GM21717 (cell line): ENCODE data around the gene POLE2.
"Not testable (repeated sequence)": the region's sequence is repeated elsewhere in the genome, so short reads cannot be mapped to it uniquely, and the experiment has no call there.

Source experiments
- ATAC-seq: cut with Tn5 transposase; IDR thresholded peaks from one replicate; pipeline ENCODE4 v1.9.1; 2021; ENCODE audit warnings: mild to moderate bottlenecking, moderate library complexity; ENCODE audit not compliant: unreplicated experiment

Gene POLE2

GRCh38 chr14:49687942-49688700, at the start of gene POLE2:
TSS of gene POLE2 (minus strand) at chr14:49688214. CDS start at chr14:49688203, 11 bp downstream.
- ATAC-seq = peak; percentile 89

GRCh38 chr14:49735669-49736068, 47.7 kb upstream of the POLE2 start:
- ATAC-seq = not testable (repeated sequence)

GRCh38 chr14:49733836-49734235, 45.8 kb upstream of the POLE2 start:
- ATAC-seq = no peak

- no peak for ATAC-seq
Observed at GRCh38 chr14:49732896-49733295, 44.9 kb upstream of the POLE2 start.

- no peak for ATAC-seq
Observed at GRCh38 chr14:49727171-49727570, 39.2 kb upstream of the POLE2 start.

GRCh38 chr14:49721733-49722435, 33.9 kb upstream of the POLE2 start:
- not testable (repeated sequence) for ATAC-seq

- no peak for ATAC-seq
Observed at GRCh38 chr14:49720744-49721143, 32.7 kb upstream of the POLE2 start.

GRCh38 chr14:49710993-49711392, 23.0 kb upstream of the POLE2 start:
- not testable (repeated sequence) for ATAC-seq

GRCh38 chr14:49704471-49704870, 16.5 kb upstream of the POLE2 start:
- not testable (repeated sequence) for ATAC-seq

GRCh38 chr14:49703965-49704364, 16.0 kb upstream of the POLE2 start:
- ATAC-seq = no peak

- no peak for ATAC-seq
Observed at GRCh38 chr14:49702725-49703124, 14.7 kb upstream of the POLE2 start.

GRCh38 chr14:49693735-49694124, 5.7 kb upstream of the POLE2 start:
- ATAC-seq = not testable (repeated sequence)

GRCh38 chr14:49692811-49693734, 5.1 kb upstream of the POLE2 start, which contains the start of gene KLHDC1:
TSS of gene KLHDC1 (plus strand) at chr14:49693120. CDS start at chr14:49693195, 75 bp downstream.
- ATAC-seq = peak; percentile 56

- no peak for ATAC-seq
Observed at GRCh38 chr14:49692193-49692757, 4.3 kb upstream of the POLE2 start.

- no peak for ATAC-seq
Observed at GRCh38 chr14:49691031-49691430, 3.0 kb upstream of the POLE2 start.

- ATAC-seq = no peak
Observed at GRCh38 chr14:49688701-49689030, 652 bp upstream of the POLE2 start.

- ATAC-seq = no peak
Observed at GRCh38 chr14:49686425-49686824, 1.6 kb downstream of the POLE2 start.

- no peak for ATAC-seq
Observed at GRCh38 chr14:49679271-49679670, 8.7 kb downstream of the POLE2 start.

- no peak for ATAC-seq
Observed at GRCh38 chr14:49677643-49678042, 10.4 kb downstream of the POLE2 start.

GRCh38 chr14:49673586-49673985, 14.4 kb downstream of the POLE2 start:
- ATAC-seq = no peak

GRCh38 chr14:49670475-49670874, 17.5 kb downstream of the POLE2 start:
- ATAC-seq = no peak
